ENCODE results near the gene TIMM23B. TPM values are rescaled to one million over a fixed set of nuclear protein-coding genes. Genes with fewer than 3 reads are reported as not detected.
"Not testable (repeated sequence)": the region's sequence is repeated elsewhere in the genome, so short reads cannot be mapped to it uniquely, and the experiment has no call there.

TIMM23B gene
- total and polyA plus RNA-seq, 10 of the 15 experiments (the other 5 are each of a cell fraction or from before 2014, with no cell fraction given): 5.0 to 30.4 (median 17.7) TPM

GRCh38 chr10:50017646-50018045 lies 75.8 kb downstream of the TIMM23B start:
- H3K79me2 ChIP-seq (ENCODE audit: control insufficient read depth, insufficient read depth, low read length); H3K9me3 ChIP-seq (replicated peaks; ENCODE audit: control insufficient read depth, insufficient read depth, low read length); H3K4me1 ChIP-seq (ENCODE audit: control insufficient read depth, insufficient read depth, low read length); H3K4me3 ChIP-seq; RAD21 ChIA-PET (ENCODE audit: unreplicated experiment); H3K27ac ChIP-seq (ENCODE audit: control insufficient read depth, insufficient read depth); in situ Hi-C loops (cut with MboI); H2AFZ ChIP-seq (ENCODE audit: control insufficient read depth, low read depth, low read length); ATAC-seq; H4K20me1 ChIP-seq (ENCODE audit: control insufficient read depth, insufficient read depth); H3K9ac ChIP-seq (ENCODE audit: control insufficient read depth, insufficient read depth, low read length); FAIRE-seq; BruUV-seq (replicated peaks); H3K27me3 ChIP-seq (replicated peaks in 1 of 2; ENCODE audit: control insufficient read depth in 2 of 2, insufficient read depth in 2 of 2, low read length in 1 of 2); H3K36me3 ChIP-seq (ENCODE audit: control insufficient read depth in 2 of 2, insufficient read depth in 2 of 2, low read length in 1 of 2); H3K4me2 ChIP-seq (ENCODE audit: control insufficient read depth, insufficient read depth); POLR2A ChIA-PET; intact Hi-C loops (cut with micrococcal nuclease; ENCODE audit: unreplicated experiment); CTCF ChIA-PET; SMC1A ChIA-PET (ENCODE audit: uncharacterized antibody, unreplicated experiment); DNase-seq (ENCODE audit: low read depth, low spot score): not testable (repeated sequence)
- WGBS (ENCODE audit: insufficient coverage, insufficient replicate concordance, low lambda C conversion rate, missing lambda C conversion rate): 85% methylated on average over 5 of the region's 5 CpGs

- H3K4me2 ChIP-seq (ENCODE audit: control insufficient read depth, insufficient read depth); ATAC-seq; H4K20me1 ChIP-seq (ENCODE audit: control insufficient read depth, insufficient read depth); CTCF ChIA-PET; FAIRE-seq; H3K9me3 ChIP-seq (replicated peaks; ENCODE audit: control insufficient read depth, insufficient read depth, low read length); intact Hi-C loops (cut with micrococcal nuclease; ENCODE audit: unreplicated experiment); H2AFZ ChIP-seq (ENCODE audit: control insufficient read depth, low read depth, low read length); DNase-seq (ENCODE audit: low read depth, low spot score); H3K27ac ChIP-seq (ENCODE audit: control insufficient read depth, insufficient read depth); POLR2A ChIA-PET; in situ Hi-C loops (cut with MboI); BruUV-seq (replicated peaks); H3K36me3 ChIP-seq (ENCODE audit: control insufficient read depth in 2 of 2, insufficient read depth in 2 of 2, low read length in 1 of 2); H3K4me1 ChIP-seq (ENCODE audit: control insufficient read depth, insufficient read depth, low read length); RAD21 ChIA-PET (ENCODE audit: unreplicated experiment); H3K4me3 ChIP-seq; H3K79me2 ChIP-seq (ENCODE audit: control insufficient read depth, insufficient read depth, low read length); H3K27me3 ChIP-seq (replicated peaks in 1 of 2; ENCODE audit: control insufficient read depth in 2 of 2, insufficient read depth in 2 of 2, low read length in 1 of 2); SMC1A ChIA-PET (ENCODE audit: uncharacterized antibody, unreplicated experiment); H3K9ac ChIP-seq (ENCODE audit: control insufficient read depth, insufficient read depth, low read length): not testable (repeated sequence)
- WGBS (ENCODE audit: insufficient coverage, insufficient replicate concordance, low lambda C conversion rate, missing lambda C conversion rate): 59% methylated on average over 3 of the region's 3 CpGs
Observed at GRCh38 chr10:50019279-50019678, 77.4 kb downstream of the TIMM23B start.

GRCh38 chr10:50020451-50021024 lies 78.7 kb downstream of the TIMM23B start:
- H3K27me3 ChIP-seq (replicated peaks in 1 of 2; ENCODE audit: control insufficient read depth in 2 of 2, insufficient read depth in 2 of 2, low read length in 1 of 2); CTCF ChIA-PET; ATAC-seq; H3K4me2 ChIP-seq (ENCODE audit: control insufficient read depth, insufficient read depth); POLR2A ChIA-PET; SMC1A ChIA-PET (ENCODE audit: uncharacterized antibody, unreplicated experiment); H2AFZ ChIP-seq (ENCODE audit: control insufficient read depth, low read depth, low read length); H3K4me1 ChIP-seq (ENCODE audit: control insufficient read depth, insufficient read depth, low read length); H3K4me3 ChIP-seq; H3K79me2 ChIP-seq (ENCODE audit: control insufficient read depth, insufficient read depth, low read length); DNase-seq (ENCODE audit: low read depth, low spot score); H3K36me3 ChIP-seq (ENCODE audit: control insufficient read depth in 2 of 2, insufficient read depth in 2 of 2, low read length in 1 of 2); H3K9ac ChIP-seq (ENCODE audit: control insufficient read depth, insufficient read depth, low read length); H3K27ac ChIP-seq (ENCODE audit: control insufficient read depth, insufficient read depth); H3K9me3 ChIP-seq (replicated peaks; ENCODE audit: control insufficient read depth, insufficient read depth, low read length); H4K20me1 ChIP-seq (ENCODE audit: control insufficient read depth, insufficient read depth); intact Hi-C loops (cut with micrococcal nuclease; ENCODE audit: unreplicated experiment); FAIRE-seq; BruUV-seq (replicated peaks): not testable (repeated sequence)
- in situ Hi-C loops (cut with MboI): loop anchor here (10.0 kb wide), 1 partner anchor 134 kb away; no protein-coding TSS in a partner anchor
- RAD21 ChIA-PET (ENCODE audit: unreplicated experiment): interaction anchor here (0.6 kb wide), 1 partner anchor 56 kb away, joined by 3 read pairs; no protein-coding TSS in a partner anchor
- 58% methylated on average over 12 of the region's 13 CpGs for WGBS (ENCODE audit: insufficient coverage, insufficient replicate concordance, low lambda C conversion rate, missing lambda C conversion rate)

Data from GM12878 (cell line).